ENCODE measurements around the gene RANBP1. TPM values are rescaled to one million over a fixed set of nuclear protein-coding genes. Genes with fewer than 3 reads are reported as not detected.
A peak's percentile ranks its signal among the peaks of the same experiment; 100 is the strongest.

Gene RANBP1
- total RNA-seq, 6 donors from 2014 or later, result 55.3 to 154 (median 87.8) TPM

DNA sequence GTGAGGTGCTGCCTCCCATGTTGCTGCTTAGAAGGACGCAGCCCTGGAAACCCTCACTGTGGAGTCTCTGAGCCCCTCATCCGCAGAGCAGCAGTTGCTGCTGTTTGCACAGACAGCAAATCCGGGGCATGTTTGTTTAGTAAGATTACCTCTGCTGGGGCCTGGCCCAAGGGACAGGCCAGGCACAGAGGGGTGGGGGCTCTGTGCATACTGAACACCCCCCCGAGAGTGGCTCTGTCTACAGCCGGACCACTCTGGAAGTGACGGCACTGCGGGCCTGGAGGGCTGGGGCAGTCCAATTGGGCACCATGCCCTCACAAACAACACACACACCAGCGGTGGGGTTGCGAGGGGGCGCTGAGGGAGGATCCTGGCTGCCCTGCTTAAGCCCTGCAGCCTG is 57.9 kb downstream of the RANBP1 start:
- H3K27ac ChIP-seq, result no peak overlapping the region
- no peaks in the 10 kb centered on the region for H3K27me3 ChIP-seq
- H3K4me3 ChIP-seq, result no peak overlapping the region
- H3K9me3 ChIP-seq, result no peaks in the 10 kb centered on the region
- no peak for DNase-seq
- WGBS, 2 donors, result 86% methylated on average over 10 of the region's 10 CpGs; no CpG with 5 or more reads in 1 of the 2 donors
- ATAC-seq (ENCODE audit: low FRiP score in 2 of 2), result no peak
- no peaks in the 10 kb centered on the region for H3K36me3 ChIP-seq
- no peaks in the 10 kb centered on the region for H3K4me1 ChIP-seq
- TF ChIP-seq POLR2A (IDR thresholded peaks at IDR 0.05) (no peak), POLR2AphosphoS5 (IDR thresholded peaks at IDR 0.05) (no peak), EP300 (IDR thresholded peaks at IDR 0.05) (no peak)
- TF ChIP-seq, protein P1, sequence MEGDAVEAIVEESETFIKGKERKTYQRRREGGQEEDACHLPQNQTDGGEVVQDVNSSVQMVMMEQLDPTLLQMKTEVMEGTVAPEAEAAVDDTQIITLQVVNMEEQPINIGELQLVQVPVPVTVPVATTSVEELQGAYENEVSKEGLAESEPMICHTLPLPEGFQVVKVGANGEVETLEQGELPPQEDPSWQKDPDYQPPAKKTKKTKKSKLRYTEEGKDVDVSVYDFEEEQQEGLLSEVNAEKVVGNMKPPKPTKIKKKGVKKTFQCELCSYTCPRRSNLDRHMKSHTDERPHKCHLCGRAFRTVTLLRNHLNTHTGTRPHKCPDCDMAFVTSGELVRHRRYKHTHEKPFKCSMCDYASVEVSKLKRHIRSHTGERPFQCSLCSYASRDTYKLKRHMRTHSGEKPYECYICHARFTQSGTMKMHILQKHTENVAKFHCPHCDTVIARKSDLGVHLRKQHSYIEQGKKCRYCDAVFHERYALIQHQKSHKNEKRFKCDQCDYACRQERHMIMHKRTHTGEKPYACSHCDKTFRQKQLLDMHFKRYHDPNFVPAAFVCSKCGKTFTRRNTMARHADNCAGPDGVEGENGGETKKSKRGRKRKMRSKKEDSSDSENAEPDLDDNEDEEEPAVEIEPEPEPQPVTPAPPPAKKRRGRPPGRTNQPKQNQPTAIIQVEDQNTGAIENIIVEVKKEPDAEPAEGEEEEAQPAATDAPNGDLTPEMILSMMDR (IDR thresholded peaks at IDR 0.05), result no peak

DNA sequence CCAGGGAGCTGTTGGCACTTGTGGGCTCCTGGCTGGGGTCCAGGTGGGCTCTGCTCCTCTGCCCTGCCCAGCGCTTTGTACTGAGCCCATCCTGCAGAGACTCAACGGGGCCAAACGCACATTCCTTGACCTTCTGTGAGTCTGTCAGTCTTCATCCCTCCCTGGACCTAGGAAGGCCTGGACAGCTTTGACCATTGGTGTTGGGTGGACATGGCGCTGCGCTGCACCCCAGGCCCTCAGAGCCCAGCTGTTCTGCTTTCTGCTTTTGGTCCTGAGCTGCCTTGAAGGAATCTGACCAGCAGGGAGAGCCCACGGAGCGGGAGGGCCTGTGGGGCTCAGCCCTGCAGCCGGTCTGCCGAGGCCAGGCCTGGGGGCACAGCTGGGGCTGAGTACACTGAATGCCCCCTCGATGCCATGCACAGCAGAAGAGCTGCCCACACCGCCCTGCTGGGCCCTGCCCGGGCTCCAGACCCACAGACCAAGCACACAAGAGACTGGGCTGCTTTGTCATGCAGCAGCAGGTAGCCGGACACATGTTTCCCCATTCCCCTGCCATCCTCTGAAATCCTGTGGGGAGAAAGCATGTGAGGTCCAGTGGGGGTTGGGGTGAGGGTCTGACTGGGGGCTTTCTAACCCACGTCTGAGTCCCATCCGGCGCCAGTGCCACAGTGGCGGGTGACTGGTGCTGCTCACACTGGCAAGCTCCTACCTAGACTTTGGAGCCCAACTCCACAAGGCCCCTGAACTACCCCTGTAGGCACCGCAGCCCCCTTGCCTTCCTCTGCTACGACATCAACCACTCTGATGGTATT is 59.1 kb downstream of the RANBP1 start:
- H3K36me3 ChIP-seq, result no peaks in the 10 kb centered on the region
- H3K4me3 ChIP-seq, result no peak overlapping the region
- H3K27ac ChIP-seq, result no peak overlapping the region
- ATAC-seq (ENCODE audit: low FRiP score in 2 of 2), result no peak
- DNase-seq, result peak in 1 of 2 donors; percentile 67
- 69 to 78% methylated on average over 8 to 19 of the region's 19 CpGs for WGBS, 2 donors
- no peaks in the 10 kb centered on the region for H3K4me1 ChIP-seq
- no peaks in the 10 kb centered on the region for H3K9me3 ChIP-seq
- H3K27me3 ChIP-seq, result no peaks in the 10 kb centered on the region
- TF ChIP-seq, protein P1 (IDR thresholded peaks at IDR 0.05), result peak in 1 of 6 experiments; percentile 12
- TF ChIP-seq POLR2AphosphoS5 (IDR thresholded peaks at IDR 0.05) (no peak), POLR2A (IDR thresholded peaks at IDR 0.05) (no peak), EP300 (IDR thresholded peaks at IDR 0.05) (no peak)

DNA sequence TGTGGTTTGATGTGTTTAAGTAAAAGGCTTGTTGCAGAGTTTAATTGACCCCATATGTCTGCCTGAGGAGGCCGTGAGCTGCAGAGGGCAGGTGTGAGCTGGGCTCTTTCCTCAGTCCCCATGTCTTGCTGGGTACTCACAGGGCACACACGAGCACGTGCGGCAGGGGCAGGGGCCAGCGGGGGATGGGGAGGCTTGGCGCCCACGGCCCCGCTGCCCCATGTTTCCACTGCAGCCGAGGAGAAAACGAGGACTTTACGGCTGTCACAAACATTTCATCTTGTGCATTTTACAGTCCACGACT is 59.6 kb downstream of the RANBP1 start:
- peak in 1 of 2 donors; percentile 32 for DNase-seq
- no peak for ATAC-seq (ENCODE audit: low FRiP score in 2 of 2)
- Histone ChIP-seq H3K4me1 (no peaks in the 10 kb centered on the region), H3K9me3 (no peaks in the 10 kb centered on the region), H3K27me3 (no peaks in the 10 kb centered on the region), H3K27ac (no peak overlapping the region), H3K36me3 (no peaks in the 10 kb centered on the region), H3K4me3 (no peak overlapping the region)
- TF ChIP-seq POLR2A (IDR thresholded peaks at IDR 0.05), result no peak
- no peak for TF ChIP-seq POLR2AphosphoS5 (IDR thresholded peaks at IDR 0.05)
- no peak for TF ChIP-seq EP300 (IDR thresholded peaks at IDR 0.05)
- TF ChIP-seq, protein P1 (IDR thresholded peaks at IDR 0.05), result no peak
- WGBS, 2 donors, result 69 to 74% methylated on average over 12 of the region's 12 CpGs

DNA sequence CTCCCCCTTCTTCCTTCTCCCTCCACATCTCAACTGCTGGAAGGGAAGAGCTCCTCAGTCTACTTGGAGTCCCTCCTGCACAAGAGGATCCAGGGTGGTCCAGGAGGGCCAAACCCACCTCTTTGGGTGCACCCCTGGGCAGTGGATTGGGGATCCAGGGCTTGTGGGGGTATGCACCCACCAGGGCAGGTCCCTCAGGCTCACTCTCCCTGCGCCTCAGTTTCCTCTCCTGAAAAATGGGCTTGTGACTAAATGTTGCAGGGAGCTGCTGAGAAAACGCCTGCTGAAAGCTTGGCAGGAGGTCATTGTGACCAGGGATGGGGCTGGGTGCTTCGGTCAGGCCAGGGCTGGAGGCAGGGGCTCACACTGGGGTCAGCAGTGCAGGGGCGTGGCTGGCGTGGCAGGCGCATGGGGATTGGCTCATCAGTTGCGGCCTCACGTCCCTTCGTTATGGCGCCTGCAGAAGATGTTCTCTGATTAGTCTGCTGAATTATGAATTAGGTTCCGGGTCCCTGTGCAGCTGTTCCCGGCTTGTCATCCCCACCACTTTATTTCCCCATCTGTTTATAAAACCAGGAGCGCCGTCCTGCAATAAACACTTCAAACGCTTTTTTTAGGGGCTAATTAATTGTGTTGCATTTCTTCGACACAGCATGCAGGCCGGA is 60.6 kb downstream of the RANBP1 start:
- H3K27me3 ChIP-seq, result no peaks in the 10 kb centered on the region
- 74 to 77% methylated on average over 16 to 17 of the region's 17 CpGs for WGBS, 2 donors
- TF ChIP-seq POLR2A (IDR thresholded peaks at IDR 0.05) (no peak), POLR2AphosphoS5 (IDR thresholded peaks at IDR 0.05) (no peak), EP300 (IDR thresholded peaks at IDR 0.05) (no peak)
- TF ChIP-seq, protein P1 (IDR thresholded peaks at IDR 0.05), result no peak
- H3K9me3 ChIP-seq, result no peaks in the 10 kb centered on the region
- ATAC-seq (ENCODE audit: low FRiP score in 2 of 2) (no peak), DNase-seq (peak in 1 of 2 donors; percentile 50)
- H3K4me1 ChIP-seq, result no peaks in the 10 kb centered on the region
- no peaks in the 10 kb centered on the region for H3K36me3 ChIP-seq
- no peak overlapping the region for H3K27ac ChIP-seq
- H3K4me3 ChIP-seq, result no peak overlapping the region

Small RNAs within 50 kb of the gene (small RNA-seq; reads per million reads assigned to genes)
- gene MIR6816, result 0 to 0.33 (median 0.10) reads per million in 4 donors
- 0 reads per million in 4 donors for gene RF00017
- gene RF00599, result 0 reads per million in 4 donors

Other genes with a start within 250 kb of the RANBP1 start
- gene COMT, start 174.3 kb upstream of the RANBP1 start, total RNA-seq, result 100 to 1,000 TPM; 136 to 475 (median 272) TPM
- 10 to 100 TPM; 29.6 to 78.6 (median 49.3) TPM for gene TXNRD2, start 174.3 kb upstream of the RANBP1 start, total RNA-seq
- 10 to 100 TPM; 18.5 to 54.5 (median 22.8) TPM for gene ARVCF, start 99.3 kb upstream of the RANBP1 start, total RNA-seq
- 10 to 100 TPM; 33.9 to 94.3 (median 55.0) TPM for gene TANGO2, start 95.0 kb upstream of the RANBP1 start, total RNA-seq
- 10 to 100 TPM; 27.7 to 95.3 (median 33.1) TPM for gene DGCR8, start 35.9 kb upstream of the RANBP1 start, total RNA-seq
- 100 to 1,000 TPM in 1 of 6 donors, 10 to 100 TPM in 5; 30.3 to 146 (median 61.9) TPM for gene TRMT2A, start 1.1 kb downstream of the RANBP1 start, total RNA-seq
- 10 to 100 TPM; 19.5 to 87.1 (median 63.9) TPM for gene ZDHHC8, start 15.7 kb downstream of the RANBP1 start, total RNA-seq
- gene CCDC188, start 35.0 kb downstream of the RANBP1 start, total RNA-seq, result 1 to 10 TPM in 3 of 6 donors, under 1 TPM in 3; 0.46 to 2.1 (median 1.2) TPM
- gene RTN4R, start 152.2 kb downstream of the RANBP1 start, total RNA-seq, result 10 to 100 TPM in 2 of 6 donors, 1 to 10 TPM in 4; 2.6 to 13.0 (median 9.0) TPM
- gene DGCR6L, start 204.0 kb downstream of the RANBP1 start, total RNA-seq, result 10 to 100 TPM; 36.7 to 62.2 (median 41.9) TPM